ENCODE results near the gene MTF2.

MTF2 gene

GRCh38 chr1:93081716-93082115, 2.6 kb downstream of the MTF2 start:
- no peak for DNase-seq (ENCODE audit: extremely low read depth in 1 of 2, low read depth in 1 of 2)

- DNase-seq (ENCODE audit: extremely low read depth in 1 of 2, low read depth in 1 of 2) = no peak
These were observed 3.2 kb downstream of the MTF2 start for GRCh38 chr1:93082313-93082712.

- DNase-seq (ENCODE audit: extremely low read depth in 1 of 2, low read depth in 1 of 2) = no peak
These were observed 4.9 kb downstream of the MTF2 start for GRCh38 chr1:93083979-93084378.

- no peak for DNase-seq (ENCODE audit: extremely low read depth in 1 of 2, low read depth in 1 of 2)
These were observed 8.4 kb downstream of the MTF2 start for GRCh38 chr1:93087532-93087931.

DNA sequence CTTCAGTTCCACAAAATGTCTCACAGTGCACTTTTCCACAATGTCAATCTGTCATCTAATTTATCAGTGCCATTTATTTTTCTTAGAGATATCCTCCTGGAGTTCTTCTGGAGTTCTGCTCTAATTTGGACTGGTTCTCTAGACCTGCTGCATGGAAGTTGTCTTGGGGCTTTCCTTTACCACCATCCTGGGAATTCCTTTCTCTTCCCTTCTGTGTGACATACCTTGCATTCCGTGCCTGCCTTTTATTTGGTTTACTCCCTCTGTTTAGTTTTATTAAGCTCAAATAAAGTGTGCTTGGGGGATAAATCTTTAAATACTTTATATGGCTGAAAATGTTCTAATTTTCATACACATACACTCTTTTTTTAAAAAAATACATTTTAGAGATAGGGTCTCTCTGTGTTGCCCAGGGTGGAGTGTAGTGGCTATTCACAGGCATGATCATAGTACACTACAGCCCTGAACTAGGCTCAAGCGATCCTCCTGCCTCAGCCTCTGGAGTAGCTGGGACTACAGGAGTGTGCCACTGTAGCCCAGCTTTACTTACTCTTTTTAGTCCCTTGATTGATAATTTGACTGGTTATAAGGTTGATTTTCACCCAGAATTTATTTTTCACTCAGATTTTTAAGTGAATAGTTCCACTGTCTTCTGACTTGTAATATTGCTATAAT, 14.4 kb downstream of the MTF2 start:
- DNase-seq (ENCODE audit: extremely low read depth in 1 of 2, low read depth in 1 of 2) = no peak

DNA sequence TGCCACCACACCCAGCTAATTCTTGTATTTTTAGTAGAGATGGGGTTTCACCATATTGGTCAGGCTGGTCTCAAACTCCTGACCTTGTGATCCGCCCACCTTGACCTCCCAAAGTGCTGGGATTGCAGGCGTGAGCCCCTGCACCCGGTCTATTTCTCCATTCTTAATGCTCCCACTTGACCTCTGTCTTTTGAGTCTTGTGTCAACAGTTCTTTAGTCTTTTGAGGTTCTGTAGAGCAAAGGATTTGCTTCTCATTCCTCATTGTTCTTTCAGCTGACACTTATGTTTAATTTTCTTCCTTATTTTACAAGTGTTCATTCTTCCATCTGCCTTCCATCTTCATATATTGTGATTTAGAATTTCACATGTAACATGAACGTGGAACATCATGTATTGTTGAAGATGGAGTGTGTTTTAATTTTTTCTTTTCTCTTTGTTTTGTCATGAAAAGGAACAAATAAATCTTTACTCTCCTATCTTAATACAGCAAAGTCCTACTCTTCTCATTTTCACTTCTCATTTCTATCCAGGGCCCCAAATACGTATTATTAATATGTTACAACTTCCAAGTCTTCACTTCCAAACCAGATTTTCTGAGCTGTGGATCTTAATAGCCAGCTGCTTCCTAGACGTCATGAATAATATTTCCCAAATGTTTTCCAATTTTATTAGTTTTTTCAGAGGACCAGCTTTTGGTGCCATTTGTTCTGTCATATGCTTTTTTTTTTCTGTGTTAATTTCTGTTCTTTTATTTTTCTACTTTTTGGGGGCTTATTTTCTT, 16.9 kb downstream of the MTF2 start:
- DNase-seq (ENCODE audit: extremely low read depth in 1 of 2, low read depth in 1 of 2) = no peak

- DNase-seq (ENCODE audit: extremely low read depth in 1 of 2, low read depth in 1 of 2) = no peak
These were observed 23.1 kb downstream of the MTF2 start for GRCh38 chr1:93102142-93102541.

DNA sequence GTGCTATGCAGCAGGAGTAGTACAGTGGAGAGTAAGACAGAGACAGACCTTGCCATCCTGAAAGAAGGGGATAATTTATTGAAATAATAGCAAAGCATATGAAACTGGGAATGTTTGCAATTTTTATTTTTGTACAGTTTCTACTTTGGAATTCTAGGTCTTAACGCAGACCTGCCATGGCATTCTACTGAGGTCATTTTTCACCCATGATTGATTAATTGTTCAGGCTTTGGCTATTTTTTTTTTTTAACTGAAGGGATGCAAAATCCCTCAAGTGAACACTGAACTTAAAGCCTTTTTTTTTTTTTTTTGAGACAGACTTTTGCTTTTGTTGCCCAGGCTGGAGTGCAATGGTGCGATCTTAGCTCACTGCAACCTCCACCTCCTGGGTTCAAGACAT, 27.1 kb downstream of the MTF2 start:
- DNase-seq (ENCODE audit: extremely low read depth in 1 of 2, low read depth in 1 of 2) = no peak

DNA sequence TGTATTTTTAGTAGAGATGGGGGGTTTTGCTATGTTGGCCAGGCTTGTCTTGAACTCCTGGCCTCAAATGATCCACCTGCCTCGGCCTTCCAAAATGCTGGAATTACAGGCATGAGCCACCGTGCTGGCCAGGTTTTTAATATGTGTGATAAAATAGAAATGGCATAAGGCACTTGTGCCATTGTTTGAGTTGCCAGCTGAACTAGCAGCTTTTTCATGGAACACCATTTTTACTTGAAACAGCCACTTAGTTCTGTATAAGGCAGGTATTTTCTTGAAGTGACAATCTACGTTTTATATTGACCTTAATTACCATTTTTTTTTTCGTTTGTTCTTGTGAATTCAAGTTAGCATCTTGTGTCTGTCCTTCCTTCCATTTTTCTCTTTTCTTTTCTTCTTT, 28.3 kb downstream of the MTF2 start:
- DNase-seq (ENCODE audit: extremely low read depth in 1 of 2, low read depth in 1 of 2) = no peak

DNA sequence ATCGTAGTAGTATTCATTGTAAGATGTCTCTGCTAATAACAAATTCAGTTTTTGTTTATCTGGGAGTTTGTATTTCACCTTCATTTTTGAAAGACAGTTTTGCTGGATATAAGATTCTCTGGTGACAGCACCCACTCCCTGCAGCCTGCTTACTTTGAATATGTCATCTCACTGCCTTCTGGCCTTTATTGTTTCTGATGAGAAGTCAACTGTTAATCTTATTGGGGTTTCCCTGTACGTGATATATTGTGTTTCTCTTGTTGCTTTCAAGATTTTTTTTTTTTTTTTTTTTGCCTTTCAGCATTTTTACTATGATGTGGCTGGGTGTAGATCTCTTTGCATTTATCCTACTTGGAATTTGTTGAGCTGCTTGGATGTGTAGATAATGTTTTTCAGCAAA, 29.3 kb downstream of the MTF2 start:
- no peak for DNase-seq (ENCODE audit: extremely low read depth in 1 of 2, low read depth in 1 of 2)

GRCh38 chr1:93109578-93109977, 30.5 kb downstream of the MTF2 start:
- no peak for DNase-seq (ENCODE audit: extremely low read depth in 1 of 2, low read depth in 1 of 2)

DNA sequence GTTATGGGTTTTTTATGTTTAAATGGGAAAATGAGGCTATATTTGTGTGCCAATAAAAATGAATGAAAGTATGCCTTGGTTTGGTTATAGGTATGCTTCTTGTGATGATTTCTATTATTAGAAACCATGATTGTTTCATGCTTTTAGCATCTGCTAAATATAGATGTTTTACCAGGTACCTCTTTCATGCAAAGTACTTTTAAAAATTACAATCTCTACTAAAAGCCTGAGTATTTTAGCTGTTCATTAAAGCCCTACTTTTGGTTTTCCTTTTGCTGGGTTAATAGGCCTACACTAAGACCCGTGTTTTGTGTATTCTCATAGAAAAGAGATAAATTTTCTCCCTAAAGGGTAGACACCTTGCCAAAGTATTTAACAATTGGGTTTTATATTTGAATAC, 32.0 kb downstream of the MTF2 start:
- DNase-seq (ENCODE audit: extremely low read depth in 1 of 2, low read depth in 1 of 2) = no peak

GRCh38 chr1:93111561-93111960, 32.5 kb downstream of the MTF2 start:
- DNase-seq (ENCODE audit: extremely low read depth in 1 of 2, low read depth in 1 of 2) = no peak

DNA sequence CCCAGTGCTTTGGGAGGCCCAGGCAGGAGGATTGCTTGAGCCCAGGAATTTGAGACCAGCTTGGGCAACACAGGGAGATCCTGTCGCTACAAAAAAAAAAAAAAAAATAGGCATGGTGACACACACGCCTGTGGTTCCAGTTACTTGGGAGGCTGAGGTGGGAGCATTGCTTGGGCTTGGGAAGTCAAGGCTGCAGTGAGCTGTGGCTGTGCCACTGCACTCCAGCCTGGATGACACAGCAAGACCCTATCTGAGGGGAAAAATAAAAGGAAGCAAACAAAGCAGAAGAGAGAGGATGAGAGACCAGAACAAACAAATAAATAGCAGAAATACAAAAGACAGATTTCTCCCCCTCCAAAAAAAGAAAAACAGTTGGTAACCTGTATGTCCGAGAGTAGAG, 34.0 kb downstream of the MTF2 start:
- DNase-seq (ENCODE audit: extremely low read depth in 1 of 2, low read depth in 1 of 2) = no peak

DNA sequence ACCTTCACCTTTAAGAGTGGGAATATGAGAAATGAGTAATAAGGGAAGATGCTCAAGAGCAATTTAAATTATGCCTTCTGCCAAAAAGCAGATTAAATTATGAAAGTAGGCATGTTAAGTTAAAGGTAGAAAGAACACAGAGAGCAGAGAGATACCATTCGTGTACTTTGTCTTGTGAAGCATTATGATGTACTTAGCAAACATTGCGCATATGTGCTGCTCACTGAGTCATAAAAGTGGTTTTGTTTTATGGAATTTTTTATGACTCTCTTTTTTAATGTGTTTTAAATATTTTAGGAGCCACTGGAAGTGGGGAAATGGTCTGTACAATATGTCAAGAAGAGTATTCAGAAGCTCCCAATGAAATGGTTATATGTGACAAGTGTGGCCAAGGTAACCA, 35.3 kb downstream of the MTF2 start:
- no peak for DNase-seq (ENCODE audit: extremely low read depth in 1 of 2, low read depth in 1 of 2)

DNA sequence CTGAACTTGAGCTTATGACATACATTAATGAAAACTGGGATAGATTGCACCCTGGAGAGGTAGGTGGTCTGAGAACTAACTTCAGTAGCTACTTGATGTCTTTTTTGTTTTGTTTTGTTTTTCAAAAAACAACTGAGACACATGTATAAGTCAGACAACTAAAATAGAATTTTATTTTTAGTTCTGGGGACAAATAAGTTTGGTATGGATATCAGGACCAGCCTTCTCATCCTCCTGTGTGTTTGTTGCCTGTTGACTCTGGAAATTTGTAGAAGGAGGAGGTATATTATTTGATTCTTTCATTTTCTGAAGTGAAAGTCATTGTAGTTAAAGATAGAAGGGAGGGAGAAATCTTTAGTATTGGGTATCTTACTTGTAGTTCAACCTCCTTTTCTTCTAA, 41.5 kb downstream of the MTF2 start:
- no peak for DNase-seq (ENCODE audit: extremely low read depth in 1 of 2, low read depth in 1 of 2)

DNA sequence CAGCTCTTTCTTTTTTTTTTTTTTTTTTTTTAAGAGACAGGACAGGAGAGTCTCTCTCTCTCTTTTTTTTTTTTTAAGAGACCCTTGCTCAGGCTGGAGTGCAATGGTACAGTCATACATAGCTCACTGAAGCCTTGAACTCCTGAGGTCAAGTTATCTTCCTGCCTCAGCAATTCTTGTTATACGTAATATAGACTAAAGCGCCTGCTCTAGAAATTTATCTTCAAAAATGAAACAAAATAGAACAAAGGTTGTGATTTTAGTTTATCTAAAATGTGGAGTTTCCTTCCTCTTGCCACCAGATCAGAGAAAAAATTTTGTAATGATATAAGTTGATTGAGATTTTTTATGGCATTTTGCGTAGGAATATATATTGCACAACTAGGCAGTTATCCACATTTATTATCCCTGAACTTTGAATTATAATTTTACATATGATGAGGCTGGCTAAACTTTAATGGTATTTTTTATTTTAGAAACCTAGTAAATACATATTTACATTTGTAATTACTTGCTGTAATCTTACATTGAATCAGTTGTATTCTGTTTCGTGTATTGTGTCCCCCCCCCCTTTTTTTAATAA, 44.2 kb downstream of the MTF2 start:
- no peak for DNase-seq (ENCODE audit: extremely low read depth in 1 of 2, low read depth in 1 of 2)

GRCh38 chr1:93124556-93125355, 45.7 kb downstream of the MTF2 start:
- DNase-seq (ENCODE audit: extremely low read depth in 1 of 2, low read depth in 1 of 2) = no peak

GRCh38 chr1:93129507-93130099, 50.5 kb downstream of the MTF2 start:
- no peak for DNase-seq (ENCODE audit: extremely low read depth in 1 of 2, low read depth in 1 of 2)

DNA sequence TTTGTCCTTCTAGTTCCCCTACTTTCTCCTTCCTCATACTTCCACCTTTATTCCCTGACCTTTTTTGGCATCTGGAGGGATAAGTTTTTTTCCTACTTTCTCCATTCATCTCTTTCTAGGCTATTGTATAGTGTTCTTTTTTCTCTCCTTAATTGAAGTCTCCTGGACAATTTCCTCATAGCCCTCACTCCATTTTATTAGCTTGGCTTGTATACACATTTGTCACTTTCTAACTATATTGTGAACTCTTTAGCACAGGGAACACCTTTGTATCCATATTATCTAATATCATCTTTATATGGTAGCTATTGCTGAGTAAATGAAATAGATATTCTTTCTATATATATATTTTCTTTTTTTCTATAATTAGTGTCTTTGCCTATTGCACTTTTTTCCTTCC, 53.6 kb downstream of the MTF2 start:
- no peak for DNase-seq (ENCODE audit: extremely low read depth in 1 of 2, low read depth in 1 of 2)

DNA sequence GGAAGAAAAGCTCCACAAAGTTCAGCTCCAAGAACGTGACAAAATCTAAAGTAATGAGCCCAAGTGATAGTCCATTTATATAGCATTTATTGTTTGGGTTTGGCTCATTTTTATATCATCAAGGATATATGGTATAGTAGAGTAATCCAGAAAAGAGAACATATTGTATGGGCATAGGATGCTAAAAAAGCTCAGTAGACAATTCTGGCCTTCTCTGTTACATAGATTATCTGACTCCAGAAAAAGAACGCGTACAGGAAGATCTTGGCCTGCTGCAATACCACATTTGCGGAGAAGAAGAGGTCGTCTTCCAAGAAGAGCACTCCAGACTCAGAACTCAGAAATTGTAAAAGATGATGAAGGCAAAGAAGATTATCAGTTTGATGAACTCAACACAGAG, 57.4 kb downstream of the MTF2 start:
- DNase-seq (ENCODE audit: extremely low read depth in 1 of 2, low read depth in 1 of 2) = no peak
